Activated T-helper 1 cell treated with Interleukin-2 at 50 U/mL for 16 hours (primary cell): ENCODE data around the gene KANSL1.

Experiments
- DNase-seq: peaks from one replicate; pipeline ENCODE4 v3.0.0-alpha.2; 2020; ENCODE audit warnings: low read depth

The KANSL1 gene

DNA sequence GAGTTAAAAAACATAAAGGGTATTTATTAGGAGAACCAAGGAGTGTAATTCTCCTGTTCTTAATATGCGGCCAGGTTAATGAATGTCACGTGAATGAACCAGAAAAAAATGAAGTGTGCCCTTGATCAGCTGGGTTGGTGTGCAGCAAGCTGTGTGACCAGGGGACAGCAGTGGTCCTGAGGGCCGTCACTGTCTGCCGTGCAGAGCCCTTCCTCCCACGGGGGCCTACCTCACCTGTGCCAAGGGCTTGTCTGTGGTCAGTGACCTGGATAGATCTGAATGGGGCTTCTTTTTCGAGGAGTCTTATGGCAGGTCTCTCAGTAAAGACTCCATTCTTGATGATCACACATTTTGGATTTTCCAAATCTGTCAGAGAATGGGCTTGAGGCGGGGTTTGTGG is 211.9 kb downstream of the KANSL1 start:
- DNase-seq = no peak

DNA sequence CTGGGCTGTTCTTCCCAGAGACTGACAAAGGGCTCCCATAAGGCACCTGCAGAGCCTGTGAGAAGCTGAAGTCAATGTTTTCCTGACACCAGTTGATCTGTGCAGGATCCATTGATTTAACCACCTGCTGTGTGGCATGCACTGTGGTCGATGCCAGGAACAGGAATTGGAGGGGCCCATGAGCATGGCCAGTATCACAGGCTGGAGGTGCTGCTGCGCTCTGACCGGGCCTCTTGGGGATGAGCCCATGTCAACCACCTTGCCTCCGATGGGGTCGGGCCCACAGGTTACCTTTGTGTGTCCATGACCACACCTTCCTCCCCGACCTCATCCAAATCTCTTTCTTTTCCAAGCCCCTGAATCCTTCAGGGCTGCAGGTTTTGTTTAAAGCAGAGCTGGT is 212.4 kb downstream of the KANSL1 start:
- no peak for DNase-seq
